ENCODE results near the gene GNMT.

DNA sequence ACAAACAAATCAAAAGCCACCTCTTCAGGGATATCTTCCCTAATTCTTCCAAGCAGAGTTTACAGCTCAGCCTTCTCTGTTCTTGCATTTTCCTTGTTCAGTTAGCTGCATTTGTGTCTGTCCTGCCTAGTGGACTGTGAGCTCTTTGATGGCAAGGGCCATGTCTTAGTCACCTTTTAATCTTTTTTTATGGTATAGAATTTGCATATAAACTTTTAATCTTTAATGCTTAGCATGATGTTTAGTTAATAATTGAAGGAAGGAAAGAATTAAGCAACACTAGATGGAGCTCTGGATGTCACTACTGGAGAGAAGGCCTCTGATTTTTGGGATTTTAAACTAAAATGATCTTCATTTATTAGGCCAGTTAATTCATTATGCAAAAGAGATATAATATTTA is 36.0 kb downstream of the GNMT start:
- TF ChIP-seq CTCF (IDR thresholded peaks at IDR 0.05) (no peak), POLR2A (IDR thresholded peaks at IDR 0.05) (no peak)

Data from lower leg skin (tissue), 3 donors.